ENCODE data around the gene VIPR2. TPM values are rescaled to one million over a fixed set of nuclear protein-coding genes. Genes with fewer than 3 reads are reported as not detected.
"Not testable (repeated sequence)": the region's sequence is repeated elsewhere in the genome, so short reads cannot be mapped to it uniquely, and the experiment has no call there.

Gene VIPR2
- polyA plus RNA-seq, 10 donors: 4.9 to 10.5 (median 8.6) TPM

DNA sequence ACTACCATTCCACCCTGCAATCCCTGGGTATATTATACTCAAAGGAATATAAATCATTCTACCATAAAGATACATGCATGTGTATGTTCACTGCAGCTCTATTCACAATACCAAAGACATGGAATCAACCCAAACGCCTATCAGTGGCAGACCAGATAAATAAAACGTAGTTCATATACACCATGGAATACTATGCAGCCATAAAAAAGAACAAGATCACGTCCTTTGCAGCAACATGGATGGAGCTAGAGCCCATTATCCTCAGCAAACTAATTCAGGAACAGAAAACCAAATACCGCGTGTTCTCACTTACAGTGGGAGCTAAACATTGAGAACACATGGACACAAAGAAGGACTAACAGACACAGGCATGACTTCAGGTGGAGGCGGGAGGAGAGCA is 150.0 kb downstream of the VIPR2 start:
- no peak for DNase-seq

DNA sequence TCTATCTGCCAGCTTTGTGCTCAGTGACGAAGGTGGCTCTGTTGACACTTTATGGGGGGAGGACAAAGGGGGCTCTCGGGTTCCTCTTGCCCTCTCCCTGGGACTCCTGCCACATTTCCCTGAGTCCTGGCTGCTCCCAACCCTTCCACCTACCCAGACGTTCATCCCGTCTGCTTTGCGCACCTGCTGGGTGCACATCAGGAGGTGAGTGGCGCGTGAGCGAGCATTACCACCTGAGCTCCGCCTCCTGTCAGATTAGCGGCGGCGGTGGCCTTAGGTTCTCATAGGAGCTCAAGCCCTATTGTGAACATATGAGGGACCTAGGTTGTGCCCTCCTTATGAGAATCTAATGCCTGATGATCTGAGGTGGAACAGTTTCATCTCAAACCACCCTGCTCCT is 151.1 kb downstream of the VIPR2 start:
- DNase-seq: no peak

DNA sequence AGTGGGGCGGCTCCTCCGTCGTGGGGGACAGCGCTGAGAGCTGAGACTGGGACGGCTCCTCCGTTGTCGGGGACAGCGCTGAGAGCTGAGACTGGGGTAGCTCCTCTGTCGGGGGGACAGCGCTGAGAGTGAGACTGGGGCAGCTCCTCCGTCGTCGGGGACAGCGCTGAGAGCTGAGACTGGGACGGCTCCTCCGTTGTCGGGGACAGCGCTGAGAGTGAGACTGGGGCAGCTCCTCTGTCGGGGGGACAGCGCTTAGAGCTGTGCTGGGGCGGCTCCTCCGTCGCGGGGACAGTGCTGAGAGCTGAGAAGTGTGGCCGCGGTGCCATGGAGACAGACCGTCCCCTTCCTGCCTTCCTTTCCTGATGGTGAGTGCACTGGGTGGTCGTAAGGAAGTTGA is 151.9 kb downstream of the VIPR2 start:
- DNase-seq: no peak

DNA sequence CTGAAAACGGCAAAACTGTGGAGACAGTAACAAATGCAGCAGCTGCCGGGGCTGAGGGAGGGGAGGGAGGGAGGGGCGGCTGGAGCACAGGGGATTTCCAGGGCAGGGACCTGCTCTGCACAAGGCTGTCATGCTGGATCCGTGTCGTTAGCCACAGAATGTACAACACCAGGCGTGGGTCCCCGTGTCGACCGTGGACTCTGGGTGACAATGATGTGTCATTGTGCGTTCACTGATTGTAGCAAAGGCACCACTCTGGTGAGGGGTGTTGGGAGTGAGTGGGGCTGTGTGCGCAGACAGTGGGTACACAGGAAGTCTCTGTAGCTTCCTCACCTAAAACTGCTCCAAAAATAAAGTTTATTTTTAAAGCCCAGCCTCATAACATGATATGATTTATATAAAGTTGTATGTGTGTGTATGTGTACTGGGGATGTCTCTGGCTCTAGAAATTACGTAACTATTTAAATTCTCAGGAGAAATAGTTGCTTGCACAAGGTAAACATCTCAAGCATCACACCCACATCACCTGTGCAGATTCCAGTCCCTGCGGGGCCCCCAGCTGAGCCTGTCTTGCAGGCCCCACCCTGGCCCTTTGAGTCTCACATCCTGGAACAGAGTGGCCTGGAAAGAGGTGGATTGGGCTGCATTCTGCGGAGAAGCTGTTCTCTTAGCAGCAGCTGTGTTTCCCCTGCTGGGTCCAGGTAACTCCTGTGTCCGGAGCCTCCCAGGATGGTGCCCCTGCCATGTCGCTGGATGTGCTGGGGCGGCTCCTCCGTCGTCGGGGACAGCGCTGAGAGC is 152.6 kb downstream of the VIPR2 start:
- no peak for DNase-seq

DNA sequence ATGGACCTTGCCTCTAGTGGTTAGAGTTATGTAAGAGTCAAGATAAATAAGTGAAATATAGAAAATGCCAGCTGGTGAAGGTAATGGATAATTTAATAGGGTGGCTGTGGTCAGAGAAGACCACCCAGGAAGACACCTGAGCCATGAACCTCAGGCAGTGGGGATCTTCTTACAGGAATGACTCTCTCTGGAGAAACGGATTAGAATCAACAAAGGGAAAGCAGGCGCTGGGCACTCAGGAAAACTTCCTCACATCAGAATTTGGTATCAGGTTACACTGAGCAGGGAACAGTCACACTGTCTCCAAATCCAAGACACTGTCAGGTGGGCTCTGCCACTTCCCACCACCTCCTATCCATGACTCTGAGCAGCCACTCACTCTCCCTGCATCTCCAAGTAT is 155.7 kb downstream of the VIPR2 start:
- DNase-seq: no peak

DNA sequence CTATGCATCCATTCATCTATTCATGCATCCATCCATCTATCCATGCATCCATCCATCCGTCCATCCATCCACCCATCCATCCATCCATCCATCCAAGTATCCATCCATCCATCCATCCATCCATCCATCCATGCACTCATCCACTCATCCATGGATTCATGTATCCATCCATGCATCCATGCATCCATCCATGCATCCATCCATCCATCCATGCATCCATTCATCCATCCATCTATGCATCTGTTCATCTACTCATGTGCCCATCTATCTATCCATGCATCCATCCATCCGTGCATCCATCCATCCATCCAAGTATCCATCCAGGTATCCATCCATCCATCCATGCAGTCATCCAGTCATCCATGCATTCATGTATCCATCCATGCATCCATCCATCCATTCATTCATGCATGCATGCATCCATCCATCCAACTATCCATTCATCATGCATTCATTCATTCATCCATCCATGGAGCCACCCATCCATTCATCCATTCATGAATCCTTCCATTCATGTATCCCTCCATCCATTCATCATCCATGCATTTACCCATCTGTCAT is 156.3 kb downstream of the VIPR2 start:
- no peak for DNase-seq

DNA sequence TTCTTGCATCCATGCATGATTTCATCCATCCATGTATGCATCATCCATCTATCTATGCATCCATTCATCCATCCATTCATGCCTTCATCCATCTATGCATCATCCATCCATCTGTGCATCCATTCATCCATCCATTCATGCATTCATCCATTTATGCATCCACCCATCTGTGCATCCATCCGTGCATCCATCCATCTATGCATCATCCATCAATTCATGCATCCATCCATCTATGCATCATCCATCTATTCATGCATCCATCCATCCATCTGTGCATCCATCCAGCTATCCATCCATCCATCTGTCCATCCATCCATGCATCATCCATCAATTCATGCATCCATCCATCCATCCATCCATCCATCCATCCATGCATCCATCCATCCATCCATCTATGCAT is 157.0 kb downstream of the VIPR2 start:
- DNase-seq: no peak

DNA sequence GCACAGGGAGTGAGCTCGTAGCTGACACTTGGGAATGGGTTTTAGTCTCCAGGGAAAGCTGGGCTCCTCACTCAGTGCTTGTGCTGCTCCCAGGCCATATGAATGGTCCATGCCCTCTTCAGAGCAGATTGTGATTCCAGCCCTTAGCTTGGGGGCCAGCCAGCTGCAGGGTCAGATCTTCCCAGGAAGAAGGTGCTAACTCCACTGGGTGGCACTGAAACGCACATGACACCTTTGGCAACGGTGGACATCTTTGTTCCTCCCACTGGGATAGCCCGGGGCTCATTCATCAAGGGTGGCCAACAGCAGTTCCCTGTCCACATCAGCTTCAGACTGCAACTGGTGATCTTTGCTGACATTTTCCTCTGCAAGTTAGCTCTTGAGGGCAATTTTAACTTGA is 159.1 kb downstream of the VIPR2 start:
- DNase-seq: no peak

DNA sequence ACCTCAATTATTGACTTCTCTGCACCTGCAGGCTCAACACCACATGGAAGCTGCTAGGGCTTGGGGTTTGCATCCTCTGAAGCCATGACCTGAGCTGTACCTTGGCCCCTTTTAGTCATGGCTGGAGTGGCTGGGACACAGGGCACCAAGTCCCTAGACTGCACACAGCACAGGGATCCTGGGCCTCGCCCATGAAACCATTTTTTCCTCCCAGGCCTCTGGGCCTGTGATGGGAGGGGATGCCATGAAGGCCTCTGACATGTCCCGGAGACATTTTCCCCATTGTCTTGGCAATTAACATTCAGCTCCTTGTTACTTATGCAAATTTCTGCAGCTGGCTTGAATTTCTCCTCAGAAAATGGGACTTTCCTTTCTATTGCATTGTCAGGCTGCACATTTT is 160.7 kb downstream of the VIPR2 start:
- not testable (repeated sequence) for DNase-seq

DNA sequence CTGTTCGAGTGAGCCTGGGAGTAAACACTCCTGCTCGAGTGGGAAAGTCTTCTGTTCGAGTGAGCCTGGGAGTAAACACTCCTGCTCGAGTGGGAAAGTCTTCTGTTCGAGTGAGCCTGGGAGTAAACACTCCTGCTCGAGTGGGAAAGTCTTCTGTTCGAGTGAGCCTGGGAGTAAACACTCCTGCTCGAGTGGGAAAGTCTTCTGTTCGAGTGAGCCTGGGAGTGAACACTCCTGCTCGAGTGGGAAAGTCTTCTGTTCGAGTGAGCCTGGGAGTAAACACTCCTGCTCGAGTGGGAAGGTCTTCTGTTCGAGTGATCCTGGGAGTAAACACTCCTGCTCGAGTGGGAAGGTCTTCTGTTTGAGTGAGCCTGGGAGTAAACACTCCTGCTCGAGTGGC is 162.6 kb downstream of the VIPR2 start:
- DNase-seq: not testable (repeated sequence)

DNA sequence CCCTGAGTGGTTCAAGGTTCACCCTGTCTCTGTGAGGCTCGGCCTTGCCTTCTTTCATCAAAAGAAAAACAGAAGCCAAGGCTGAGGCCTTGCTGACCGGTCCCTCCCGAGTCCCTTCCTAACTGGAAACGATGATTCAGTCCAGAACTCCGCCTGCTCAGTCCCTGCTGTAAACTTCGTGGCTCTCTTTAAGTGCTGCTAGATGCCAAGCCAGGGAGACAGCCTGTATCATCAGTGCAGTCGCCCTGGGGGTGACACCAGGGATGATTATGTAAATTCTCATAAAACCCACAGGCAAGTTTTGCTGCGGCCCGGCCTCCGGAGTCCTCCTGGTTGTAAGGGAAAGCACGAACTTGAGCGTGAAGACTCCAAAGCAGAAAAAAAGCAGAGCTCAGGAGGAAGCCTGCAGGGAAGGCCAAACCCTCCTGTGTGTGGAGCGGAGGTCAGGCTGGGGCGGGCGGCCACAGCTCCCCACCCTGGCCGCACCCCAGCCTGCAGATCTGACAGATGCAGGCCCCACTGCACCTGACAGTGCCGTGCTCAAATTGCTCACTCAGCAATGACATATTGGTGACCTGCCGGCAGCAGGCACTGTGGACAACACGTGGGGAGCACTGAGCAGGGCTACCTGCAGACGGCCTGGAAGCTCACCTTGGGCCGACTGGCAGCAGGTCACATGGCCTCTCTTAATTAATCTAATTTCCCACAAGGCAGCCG is 164.9 kb downstream of the VIPR2 start:
- DNase-seq: no peak

DNA sequence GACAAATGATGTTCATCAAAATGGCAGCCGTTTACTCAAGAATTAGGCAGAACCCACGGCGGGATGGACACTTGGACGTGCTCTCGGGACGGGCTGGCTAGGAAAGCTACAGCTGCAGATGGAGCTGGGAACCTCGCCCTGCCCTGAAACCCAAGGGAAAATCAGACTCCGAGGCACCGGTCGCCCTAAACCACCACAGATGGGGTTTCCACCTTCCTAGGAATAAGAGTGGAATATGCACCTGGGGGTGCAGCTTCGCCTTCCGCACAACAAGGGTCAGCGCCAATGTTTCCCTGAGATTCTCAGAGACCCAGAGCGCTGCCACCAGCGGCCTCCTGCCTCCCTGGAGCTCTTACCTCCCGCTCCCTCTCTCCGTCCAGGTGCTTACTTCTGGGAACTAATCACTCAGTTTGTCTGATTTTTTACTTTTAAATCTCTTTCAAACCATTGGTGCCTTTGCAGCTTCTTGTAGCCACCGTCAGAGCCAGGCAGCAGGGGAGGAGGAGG is 165.6 kb downstream of the VIPR2 start:
- DNase-seq: no peak
